NCI-H1105 treated with DMSO at 0.1 percent for 48 hours (cell line): ENCODE measurements around the gene TMEM63B.
"Not testable (repeated sequence)": the region's sequence is repeated elsewhere in the genome, so short reads cannot be mapped to it uniquely, and the experiment has no call there.

Experiments
- DNase-seq: peaks from one replicate; lab custom pipeline; 2025; lab: John Stamatoyannopoulos, UW

The TMEM63B gene

DNA sequence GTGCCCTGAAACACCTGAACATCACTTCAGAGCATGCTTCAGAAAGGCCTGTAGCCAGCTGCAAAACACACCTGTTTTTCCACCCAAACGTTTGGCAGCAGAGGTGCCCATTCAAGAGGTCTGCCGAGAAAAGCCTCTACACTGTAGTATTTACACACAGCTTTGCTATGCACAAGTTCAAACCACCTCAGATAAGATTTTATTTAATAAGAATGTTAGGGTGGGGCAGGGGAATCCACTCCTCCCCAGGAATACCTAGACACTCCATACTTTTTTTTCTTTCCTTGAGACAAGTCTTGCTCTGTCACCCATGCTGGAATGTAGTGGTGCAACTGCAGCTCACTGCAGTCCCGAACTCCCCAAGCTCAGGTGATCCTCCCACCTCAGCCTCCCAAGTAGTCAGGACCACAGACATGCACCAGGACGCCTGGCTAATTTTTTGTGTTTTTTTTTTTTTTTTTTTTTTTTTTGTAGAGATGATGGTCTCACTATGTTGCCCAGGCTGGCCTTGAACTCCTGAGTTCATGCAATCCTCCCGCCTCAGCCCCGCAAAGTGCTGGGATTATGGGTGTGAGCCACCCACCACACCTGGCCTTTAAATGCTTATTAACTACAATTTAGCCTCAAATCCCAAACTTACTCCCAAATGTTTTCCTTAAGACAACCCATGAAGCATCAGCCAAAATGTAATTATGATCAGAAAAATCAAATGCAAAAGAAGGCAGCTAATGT lies 9.8 kb upstream of the TMEM63B start:
- no peak for DNase-seq

DNA sequence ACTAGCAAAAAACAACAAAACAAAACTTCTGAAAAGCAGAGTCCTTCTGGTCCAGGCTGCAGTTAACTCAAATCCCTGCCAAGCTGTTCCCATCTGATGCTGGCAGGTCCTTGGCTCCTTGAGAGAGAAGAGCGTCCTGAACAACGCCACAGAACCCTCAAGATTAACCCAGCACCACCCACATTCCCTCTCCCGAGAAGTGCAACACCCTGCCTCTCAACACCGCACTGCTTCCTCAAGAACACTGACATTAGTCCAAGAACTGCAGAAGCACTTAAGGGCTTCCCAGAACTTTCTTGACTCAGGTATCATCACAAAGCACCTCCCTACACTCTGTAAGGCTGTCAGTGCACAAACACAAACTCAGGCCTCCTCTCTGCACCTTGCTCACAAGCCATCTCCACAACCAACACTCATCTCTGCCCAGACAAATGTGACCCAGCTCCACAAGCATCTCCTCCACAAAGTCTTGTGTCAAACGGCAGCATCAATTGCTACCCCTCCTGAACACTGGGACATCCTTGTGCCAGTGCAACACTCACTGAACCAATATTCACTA lies 7.6 kb upstream of the TMEM63B start:
- no peak for DNase-seq

GRCh38 chr6:44120692-44121443 lies 6.5 kb upstream of the TMEM63B start:
- no peak for DNase-seq

GRCh38 chr6:44122801-44123200 lies 4.6 kb upstream of the TMEM63B start:
- DNase-seq: no peak

DNA sequence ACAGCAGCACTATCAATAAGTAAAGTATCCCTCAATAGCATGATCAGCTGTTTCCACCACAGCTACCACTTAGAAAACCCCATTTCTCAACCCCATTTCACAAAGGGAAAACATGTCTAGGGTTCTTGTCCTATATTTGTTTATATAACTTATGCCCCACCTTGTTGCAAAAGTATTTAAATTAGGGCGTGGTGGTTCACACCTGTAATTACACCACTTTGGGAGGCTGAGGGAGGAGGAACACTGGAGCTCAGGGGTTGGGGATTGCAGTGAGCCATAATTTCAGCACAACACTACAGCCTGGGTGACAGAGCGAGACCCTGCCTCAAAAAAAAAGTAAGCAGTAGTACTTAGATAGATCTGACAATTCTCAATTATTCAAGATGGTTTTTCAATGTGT lies 3.8 kb upstream of the TMEM63B start:
- DNase-seq: no peak

- no peak for DNase-seq
Observed at GRCh38 chr6:44126320-44127149, 819 bp upstream of the TMEM63B start.

- no peak for DNase-seq
Observed at GRCh38 chr6:44128020-44128917, 915 bp downstream of the TMEM63B start.

DNA sequence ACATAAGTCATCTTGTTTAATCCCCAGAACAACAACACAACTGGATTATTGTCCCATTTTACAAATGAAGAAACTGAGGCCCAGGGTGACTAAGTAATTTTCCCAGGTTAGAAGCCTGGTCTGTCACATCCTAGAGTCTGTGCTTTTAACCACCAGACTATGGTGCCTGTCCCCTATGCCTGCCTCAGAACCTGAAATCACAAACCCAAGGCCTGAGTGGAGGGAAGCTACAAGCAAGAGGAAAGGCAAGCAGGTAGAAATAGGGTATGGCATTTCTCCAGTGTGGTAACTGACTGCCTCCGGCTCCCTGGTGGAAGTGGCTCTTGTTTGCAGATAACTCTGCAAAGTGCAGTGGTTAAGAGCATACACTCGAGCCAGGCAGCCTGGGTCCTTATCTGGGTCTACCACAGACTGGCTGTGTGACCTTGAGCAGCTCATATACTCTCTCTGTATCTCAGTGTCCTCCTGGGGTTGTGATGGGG lies 2.5 kb downstream of the TMEM63B start:
- no peak for DNase-seq

DNA sequence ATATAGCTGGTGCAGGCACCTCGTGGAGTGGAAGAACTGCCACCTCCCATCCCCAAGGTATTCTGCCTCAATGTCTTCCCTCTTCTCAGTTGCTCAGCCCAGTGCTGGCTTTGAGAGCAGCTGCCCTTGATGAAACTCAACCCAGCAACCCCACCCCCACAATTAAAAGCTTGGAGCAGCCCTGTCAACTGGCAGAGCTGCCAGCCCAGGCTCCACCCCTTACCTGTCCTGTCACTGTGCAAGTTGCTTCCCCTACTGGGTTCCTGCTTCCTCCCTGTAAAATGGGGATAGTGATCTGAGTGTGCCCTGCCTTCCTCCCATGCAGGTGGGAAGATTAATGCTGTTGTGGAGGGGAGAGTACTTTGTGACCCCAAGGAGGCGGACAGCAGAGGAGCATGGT lies 4.5 kb downstream of the TMEM63B start:
- peak; percentile 8 for DNase-seq

- no peak for DNase-seq
Observed at GRCh38 chr6:44132476-44132875, 5.1 kb downstream of the TMEM63B start.

DNA sequence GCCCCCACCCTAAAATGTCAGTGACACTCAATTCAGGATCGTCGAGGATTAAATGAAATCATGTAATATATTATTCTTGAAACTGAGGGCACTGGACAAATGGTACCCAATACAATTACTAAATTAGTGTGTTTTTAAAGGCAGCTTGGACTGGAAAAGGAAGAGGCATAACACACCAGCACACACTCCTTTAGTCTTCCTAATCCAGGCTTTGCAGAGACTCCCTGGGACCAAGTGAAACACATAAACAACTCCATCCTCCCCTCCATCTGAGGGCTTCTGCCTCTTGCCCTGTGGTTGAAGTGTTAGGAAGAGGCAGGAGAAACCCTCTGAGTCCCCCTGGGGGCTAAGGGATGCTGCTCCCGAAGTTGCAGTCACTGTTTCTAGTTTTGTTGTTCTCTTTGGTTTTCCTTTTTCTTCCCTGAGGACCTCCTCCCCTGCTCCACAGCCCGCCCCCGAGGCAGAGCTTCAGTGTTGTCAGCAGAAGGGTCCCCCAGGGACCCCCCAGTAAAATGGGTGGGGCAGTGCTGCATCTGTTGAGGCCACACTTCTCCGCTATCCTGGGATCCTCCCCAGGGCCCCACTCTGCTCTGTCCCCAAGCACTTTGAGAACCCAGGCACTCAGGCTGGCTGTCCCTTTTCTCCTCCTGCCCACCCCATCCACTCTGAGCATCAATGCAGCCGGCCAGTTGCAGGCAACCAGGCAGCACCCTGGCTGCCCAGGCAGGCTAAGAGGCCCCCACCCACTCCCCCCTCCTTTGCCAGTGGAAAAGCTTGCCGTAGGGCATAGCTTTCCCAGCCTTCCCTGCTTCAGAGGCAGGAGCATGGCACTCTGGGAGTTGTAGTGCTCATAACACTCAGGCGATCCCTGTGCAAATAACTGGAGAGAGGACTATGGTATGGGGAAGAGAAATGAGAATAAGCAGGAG lies 5.9 kb downstream of the TMEM63B start:
- peak; percentile 57 for DNase-seq

DNA sequence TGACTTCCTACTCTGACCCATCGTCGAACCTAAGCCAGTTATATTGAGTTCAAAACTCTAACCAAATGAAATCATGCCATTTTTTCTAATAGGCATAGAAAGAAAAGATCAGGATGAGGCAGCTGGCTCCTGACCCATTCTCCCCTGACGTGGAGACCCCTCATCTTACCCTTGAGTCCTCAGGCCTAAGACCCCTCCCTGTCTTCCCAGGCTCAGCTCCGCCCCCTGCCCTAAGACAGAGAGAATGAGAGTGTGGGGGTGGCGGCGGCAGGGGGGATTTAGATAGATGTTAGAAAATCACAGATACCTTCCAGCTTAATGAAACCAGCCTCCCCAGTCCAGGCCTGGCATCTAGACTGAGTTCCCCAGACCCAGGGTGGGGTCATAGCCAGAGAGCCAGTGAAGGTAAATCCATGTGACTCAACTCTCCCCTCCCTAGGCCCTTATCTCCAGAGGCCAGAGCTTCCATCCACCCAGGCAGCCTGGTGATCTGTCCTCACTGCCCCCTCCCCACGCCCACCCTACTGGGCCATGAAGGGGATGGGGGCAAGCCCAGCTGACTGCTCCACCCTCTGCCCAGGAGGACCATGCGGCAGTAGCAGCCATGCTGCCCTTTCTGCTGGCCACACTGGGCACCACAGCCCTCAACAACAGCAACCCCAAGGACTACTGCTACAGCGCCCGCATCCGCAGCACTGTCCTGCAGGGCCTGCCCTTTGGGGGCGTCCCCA lies 6.8 kb downstream of the TMEM63B start:
- no peak for DNase-seq

- DNase-seq: no peak
Observed at GRCh38 chr6:44135173-44135758, 7.9 kb downstream of the TMEM63B start.

- DNase-seq: no peak
Observed at GRCh38 chr6:44135875-44136274, 8.5 kb downstream of the TMEM63B start.

DNA sequence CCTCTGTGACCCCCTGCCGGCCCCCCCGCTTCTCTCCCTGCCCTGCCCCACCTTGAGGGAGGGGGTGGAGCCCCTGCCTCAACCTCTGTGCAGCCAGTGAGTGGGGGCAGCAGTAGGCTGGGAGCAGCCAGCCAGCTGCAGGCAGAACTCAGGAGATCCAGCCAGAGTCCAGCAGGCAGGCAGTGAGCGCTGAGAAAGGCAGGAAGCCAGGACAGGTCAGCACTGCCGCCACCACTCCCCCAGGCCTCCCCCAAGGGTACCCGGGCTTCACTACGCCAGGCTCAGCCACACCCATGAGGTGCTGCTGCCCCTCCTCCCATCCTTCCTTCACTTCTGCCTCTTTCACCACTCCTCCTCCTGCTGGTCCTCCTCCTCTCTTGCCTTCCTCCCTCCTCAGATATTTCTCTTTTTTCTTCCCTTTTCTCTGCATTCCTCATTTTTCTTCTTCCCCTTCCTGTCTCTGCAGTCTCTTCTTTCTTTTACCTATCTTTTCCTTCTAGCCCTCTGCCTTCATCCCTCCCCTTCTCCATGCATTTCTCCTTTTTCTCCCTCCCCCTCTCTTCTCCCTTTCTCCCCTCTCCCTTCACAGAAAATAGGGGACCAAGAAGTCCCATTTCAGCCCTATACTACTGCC lies 11.5 kb downstream of the TMEM63B start:
- DNase-seq: no peak

- no peak for DNase-seq
Observed at GRCh38 chr6:44139351-44139743, 12.0 kb downstream of the TMEM63B start.

- DNase-seq: no peak
Observed at GRCh38 chr6:44142835-44143234, 15.5 kb downstream of the TMEM63B start.

DNA sequence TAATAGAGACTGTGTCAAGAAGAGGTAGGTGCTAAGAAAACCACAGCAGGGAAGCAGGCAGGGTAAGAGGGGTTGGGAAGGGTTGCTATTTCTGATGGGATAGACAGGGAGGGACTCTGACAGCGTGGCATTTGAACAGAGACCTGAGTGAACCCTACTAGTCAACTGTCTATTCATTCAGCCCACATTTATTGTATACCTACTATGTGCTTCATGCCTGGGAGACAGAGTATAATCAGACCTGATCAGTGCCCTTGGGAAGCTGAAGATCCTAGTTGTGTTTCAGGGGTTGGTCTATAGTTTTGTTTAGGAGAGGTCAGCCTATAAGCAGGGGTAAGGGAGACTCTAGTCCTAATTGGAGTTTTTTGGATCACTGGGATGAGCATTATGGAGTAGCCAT lies 16.4 kb downstream of the TMEM63B start:
- no peak for DNase-seq

GRCh38 chr6:44144536-44144935 lies 17.2 kb downstream of the TMEM63B start:
- not testable (repeated sequence) for DNase-seq
